Osteoblast (primary cell): Measurements from ENCODE around the gene GPN1. TPM values are rescaled to one million over a fixed set of nuclear protein-coding genes. Genes with fewer than 3 reads are reported as not detected.

Experiments used
- DNase-seq: peaks from one replicate; pipeline ENCODE4 v3.0.0; 2011; ENCODE audit warnings: low spot score, mixed read lengths; ENCODE audit not compliant: insufficient read length; ENCODE audit errors: missing footprints
- H2AFZ ChIP-seq: 2 replicates; pipeline ENCODE4 v1.6.0; 2011; ENCODE audit warnings: mild to moderate bottlenecking, low read length
- H3K27ac ChIP-seq: 2 replicates; pipeline ENCODE4 v1.5.1; 2011; ENCODE audit warnings: mild to moderate bottlenecking, low read depth, low read length, moderate library complexity
- H3K27me3 ChIP-seq: 2 replicates; pipeline ENCODE4 v1.6.0; 2012; ENCODE audit warnings: mild to moderate bottlenecking, control low read depth, inconsistent platforms, low read length, moderate library complexity; ENCODE audit not compliant: insufficient read depth
- H3K36me3 ChIP-seq: 2 replicates; pipeline ENCODE4 v1.5.1; 2011; ENCODE audit warnings: mild to moderate bottlenecking, low read length, control low read depth, moderate library complexity; ENCODE audit not compliant: insufficient read depth
- H3K4me1 ChIP-seq: 2 replicates; pipeline ENCODE4 v1.5.1; 2011; ENCODE audit warnings: mild to moderate bottlenecking, low read length, control low read depth, moderate library complexity; ENCODE audit not compliant: insufficient read depth
- H3K4me2 ChIP-seq: 2 replicates; pipeline ENCODE4 v1.6.0; 2011; ENCODE audit warnings: mild to moderate bottlenecking, low read length; ENCODE audit not compliant: insufficient read depth
- H3K4me3 ChIP-seq: fragments of 200-600 bp; sonication (generic); 3 replicates; pipeline ENCODE4 v1.5.1; 2012; ENCODE audit warnings: mild to moderate bottlenecking, low read length, inconsistent platforms; ENCODE audit not compliant: insufficient read depth
- H3K79me2 ChIP-seq: 2 replicates; pipeline ENCODE4 v1.6.0; 2012; ENCODE audit warnings: mild to moderate bottlenecking, low read length, control low read depth, inconsistent platforms; ENCODE audit not compliant: insufficient read depth
- H3K9me3 ChIP-seq: 2 replicates; pipeline ENCODE4 v1.5.1; 2011; ENCODE audit warnings: low read depth, low read length, control low read depth
- H4K20me1 ChIP-seq: 2 replicates; pipeline ENCODE4 v1.6.0; 2012; ENCODE audit warnings: mild to moderate bottlenecking, low read length, control low read depth; ENCODE audit not compliant: insufficient read depth
- total RNA-seq: library from RNA; depleted of rRNA; stranded (reverse); fragments of >200 nt; gene quantifications from 2 replicates; pipeline ENCODE4 v1.2.3, GENCODE V29; 2012
- TF ChIP-seq, protein P1 (sequence below): IDR thresholded peaks from 2 replicates; pipeline ENCODE4 v1.5.1; 2011; ENCODE audit warnings: mild to moderate bottlenecking, low read depth, low read length, moderate library complexity; ENCODE audit errors: extremely low read depth

The GPN1 gene
- total RNA-seq: 27.5 and 33.0 TPM in 2 replicates

- Histone ChIP-seq H3K4me3 (peak within 1 kb of the TSS; percentile 84), H3K36me3 (peaks cover 29% of the 10 kb centered on the region), H3K9me3 (no peaks in the 10 kb centered on the region), H3K27ac (peak within 1 kb of the TSS; percentile 89), H3K79me2 (peaks cover 30% of the 10 kb centered on the region), H3K4me1 (peaks cover 19% of the 10 kb centered on the region), H2AFZ (peak within 1 kb of the TSS; percentile 83), H3K4me2 (peak within 1 kb of the TSS; percentile 92), H4K20me1 (no peaks in the 10 kb centered on the region), H3K27me3 (no peaks in the 10 kb centered on the region)
- peak; percentile 80 for DNase-seq
- TF ChIP-seq, protein P1, sequence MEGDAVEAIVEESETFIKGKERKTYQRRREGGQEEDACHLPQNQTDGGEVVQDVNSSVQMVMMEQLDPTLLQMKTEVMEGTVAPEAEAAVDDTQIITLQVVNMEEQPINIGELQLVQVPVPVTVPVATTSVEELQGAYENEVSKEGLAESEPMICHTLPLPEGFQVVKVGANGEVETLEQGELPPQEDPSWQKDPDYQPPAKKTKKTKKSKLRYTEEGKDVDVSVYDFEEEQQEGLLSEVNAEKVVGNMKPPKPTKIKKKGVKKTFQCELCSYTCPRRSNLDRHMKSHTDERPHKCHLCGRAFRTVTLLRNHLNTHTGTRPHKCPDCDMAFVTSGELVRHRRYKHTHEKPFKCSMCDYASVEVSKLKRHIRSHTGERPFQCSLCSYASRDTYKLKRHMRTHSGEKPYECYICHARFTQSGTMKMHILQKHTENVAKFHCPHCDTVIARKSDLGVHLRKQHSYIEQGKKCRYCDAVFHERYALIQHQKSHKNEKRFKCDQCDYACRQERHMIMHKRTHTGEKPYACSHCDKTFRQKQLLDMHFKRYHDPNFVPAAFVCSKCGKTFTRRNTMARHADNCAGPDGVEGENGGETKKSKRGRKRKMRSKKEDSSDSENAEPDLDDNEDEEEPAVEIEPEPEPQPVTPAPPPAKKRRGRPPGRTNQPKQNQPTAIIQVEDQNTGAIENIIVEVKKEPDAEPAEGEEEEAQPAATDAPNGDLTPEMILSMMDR: no peak
These were observed at the start of gene GPN1, which contains the start of gene CCDC121 for GRCh38 chr2:27628767-27629709. TSS of gene GPN1 (plus strand) at chr2:27629050. CDS start at chr2:27629059, 9 bp downstream. TSS of gene CCDC121 (minus strand) at chr2:27629012. CDS start at chr2:27627799, 1,213 bp downstream.

- H3K4me2 ChIP-seq: no peak overlapping the region
- no peaks in the 10 kb centered on the region for H3K9me3 ChIP-seq
- H3K4me1 ChIP-seq: peaks cover 19% of the 10 kb centered on the region
- peaks cover 15% of the 10 kb centered on the region for H4K20me1 ChIP-seq
- no peaks in the 10 kb centered on the region for H3K36me3 ChIP-seq
- TF ChIP-seq, protein P1: no peak
- DNase-seq: peak; percentile 14
- H3K27ac ChIP-seq: no peak overlapping the region
- peaks cover 36% of the 10 kb centered on the region for H3K79me2 ChIP-seq
- no peak overlapping the region for H2AFZ ChIP-seq
- no peaks in the 10 kb centered on the region for H3K27me3 ChIP-seq
- H3K4me3 ChIP-seq: no peak overlapping the region
These were observed 47.3 kb upstream of the GPN1 start for GRCh38 chr2:27581417-27582128.

GRCh38 chr2:27582129-27582694 is 46.6 kb upstream of the GPN1 start:
- H3K9me3 ChIP-seq: no peaks in the 10 kb centered on the region
- DNase-seq: no peak
- H3K4me3 ChIP-seq: peak overlapping the region; percentile 80
- H3K4me1 ChIP-seq: peaks cover 19% of the 10 kb centered on the region
- H3K36me3 ChIP-seq: no peaks in the 10 kb centered on the region
- peaks cover 18% of the 10 kb centered on the region for H4K20me1 ChIP-seq
- TF ChIP-seq, protein P1: no peak
- peak overlapping the region; percentile 96 for H2AFZ ChIP-seq
- H3K27me3 ChIP-seq: no peaks in the 10 kb centered on the region
- H3K4me2 ChIP-seq: peak overlapping the region; percentile 86
- peaks cover 42% of the 10 kb centered on the region for H3K79me2 ChIP-seq
- peak overlapping the region; percentile 66 for H3K27ac ChIP-seq
